Lower lobe of right lung (tissue), 2 donors: ENCODE measurements around the gene JPH3. TPM values are rescaled to one million over a fixed set of nuclear protein-coding genes. Genes with fewer than 3 reads are reported as not detected.

Experiments
- ATAC-seq, 2 donors: fragments of 200-7000 bp; cut with Tn5 transposase; one replicate each; pipeline ENCODE4 v1.9.1; 2020 to 2022; ENCODE audit warnings: mild to moderate bottlenecking in 2 of 2, moderate library complexity in 2 of 2
- DNase-seq: peaks from one replicate; pipeline ENCODE4 v3.0.0-alpha.2; 2020
- H3K27ac ChIP-seq: fragments of 200-600 bp; one replicate; pipeline ENCODE4 v1.8.0; 2022
- H3K27me3 ChIP-seq: fragments of 200-600 bp; one replicate; pipeline ENCODE4 v1.8.0; 2022; ENCODE audit warnings: low read depth
- H3K36me3 ChIP-seq: fragments of 200-600 bp; one replicate; pipeline ENCODE4 v1.8.0; 2022; ENCODE audit warnings: mild to moderate bottlenecking
- H3K4me1 ChIP-seq: fragments of 200-600 bp; one replicate; pipeline ENCODE4 v1.8.0; 2022
- H3K4me3 ChIP-seq: fragments of 200-600 bp; one replicate; pipeline ENCODE4 v1.8.0; 2022; ENCODE audit warnings: mild to moderate bottlenecking
- H3K9me3 ChIP-seq: fragments of 200-600 bp; one replicate; pipeline ENCODE4 v1.8.0; 2022
- intact Hi-C: fragments of 100-400 bp; cut with DNase I; formaldehyde crosslinking; loops from one replicate; pipeline ENCODE4 v1.11.0; 2022
- total RNA-seq: library from RNA; stranded (reverse); fragmentation: NEBNext Ultra II Directional; extraction: Animal tissue kit (Norgen Biotek cat#: 25700); gene quantifications from one replicate; pipeline ENCODE4 v1.2.1, GENCODE V29; 2021
- TF ChIP-seq, protein P1 (sequence below): fragments of 200-600 bp; IDR thresholded peaks from one replicate; pipeline ENCODE4 v1.8.0; 2022; ENCODE audit warnings: antibody characterized with exemption, mild to moderate bottlenecking
- donor health status: DM: no; HTN: yes; CAD: no; lungs with severe emphysema.

Gene JPH3
- total RNA-seq, 1 donor from 2014 or later = 0.12 TPM

DNA sequence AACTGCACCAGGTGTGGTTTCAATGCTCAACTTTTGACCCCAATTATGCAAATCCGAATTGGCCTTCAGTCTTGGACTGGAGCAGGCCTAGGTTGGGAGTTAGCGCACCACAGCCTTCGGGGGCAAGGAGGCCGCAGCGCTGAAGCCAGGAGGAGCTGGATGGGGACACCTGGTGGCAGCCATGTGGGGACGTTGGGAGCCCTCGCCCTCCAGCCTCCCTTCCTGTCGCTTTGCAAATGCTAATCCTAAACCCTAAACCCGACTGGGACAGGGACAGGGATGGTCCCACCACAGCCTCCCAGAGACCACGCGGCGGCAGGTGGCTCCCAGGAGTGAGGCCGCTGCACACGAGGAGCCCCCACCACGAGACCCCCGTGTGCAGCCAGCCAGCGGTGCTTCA lies 104.8 kb downstream of the JPH3 start:
- ATAC-seq (no peak), DNase-seq (no peak)
- TF ChIP-seq, protein P1, sequence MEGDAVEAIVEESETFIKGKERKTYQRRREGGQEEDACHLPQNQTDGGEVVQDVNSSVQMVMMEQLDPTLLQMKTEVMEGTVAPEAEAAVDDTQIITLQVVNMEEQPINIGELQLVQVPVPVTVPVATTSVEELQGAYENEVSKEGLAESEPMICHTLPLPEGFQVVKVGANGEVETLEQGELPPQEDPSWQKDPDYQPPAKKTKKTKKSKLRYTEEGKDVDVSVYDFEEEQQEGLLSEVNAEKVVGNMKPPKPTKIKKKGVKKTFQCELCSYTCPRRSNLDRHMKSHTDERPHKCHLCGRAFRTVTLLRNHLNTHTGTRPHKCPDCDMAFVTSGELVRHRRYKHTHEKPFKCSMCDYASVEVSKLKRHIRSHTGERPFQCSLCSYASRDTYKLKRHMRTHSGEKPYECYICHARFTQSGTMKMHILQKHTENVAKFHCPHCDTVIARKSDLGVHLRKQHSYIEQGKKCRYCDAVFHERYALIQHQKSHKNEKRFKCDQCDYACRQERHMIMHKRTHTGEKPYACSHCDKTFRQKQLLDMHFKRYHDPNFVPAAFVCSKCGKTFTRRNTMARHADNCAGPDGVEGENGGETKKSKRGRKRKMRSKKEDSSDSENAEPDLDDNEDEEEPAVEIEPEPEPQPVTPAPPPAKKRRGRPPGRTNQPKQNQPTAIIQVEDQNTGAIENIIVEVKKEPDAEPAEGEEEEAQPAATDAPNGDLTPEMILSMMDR = no peak
- no peaks in the 10 kb centered on the region for H3K9me3 ChIP-seq
- H3K27me3 ChIP-seq = no peaks in the 10 kb centered on the region
- intact Hi-C loops = no loop called here
- H3K4me1 ChIP-seq = no peaks in the 10 kb centered on the region
- peaks cover 67% of the 10 kb centered on the region for H3K36me3 ChIP-seq
- no peak overlapping the region for H3K27ac ChIP-seq
- H3K4me3 ChIP-seq = no peak overlapping the region

DNA sequence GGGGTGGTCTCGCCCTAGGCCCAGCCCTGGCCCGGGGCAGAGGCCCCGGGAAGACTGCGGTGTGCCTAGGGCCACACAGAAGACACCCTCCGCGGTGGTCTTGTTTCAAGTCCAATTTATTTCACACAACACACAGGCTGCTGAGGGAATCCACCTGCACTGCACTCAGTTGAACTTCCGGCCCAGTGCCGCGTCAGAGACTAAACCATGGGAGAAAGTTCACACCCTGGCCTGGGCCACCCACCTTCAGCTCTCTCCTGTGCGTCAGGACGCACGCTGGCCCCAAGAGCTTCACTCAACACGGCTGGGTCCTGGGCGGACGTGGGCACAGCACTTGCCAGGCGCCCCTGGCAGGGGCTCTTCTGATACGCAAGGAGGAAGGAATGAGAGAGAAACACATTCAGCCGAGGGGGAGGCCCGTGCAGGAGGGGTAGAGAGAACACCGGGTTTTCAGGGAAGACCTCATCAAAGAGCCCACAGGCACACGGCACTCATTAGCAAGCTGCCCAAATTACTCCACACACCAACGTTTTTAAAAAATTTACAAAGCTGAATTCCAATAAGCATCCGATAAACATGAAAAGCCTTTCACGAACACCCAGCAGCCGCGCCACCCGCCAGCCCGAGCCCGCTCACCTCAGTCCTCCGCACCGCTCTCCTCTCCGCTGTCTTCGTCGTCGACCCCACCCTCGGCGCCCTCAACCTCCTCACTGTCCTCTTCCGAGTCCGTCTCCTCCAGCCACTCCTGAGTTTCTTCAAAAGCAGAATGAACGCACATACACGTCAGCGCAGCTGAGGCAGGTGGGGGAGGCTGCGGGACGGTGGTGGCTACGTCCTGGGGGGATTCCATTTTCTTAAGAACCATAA lies 105.6 kb downstream of the JPH3 start:
- no peaks in the 10 kb centered on the region for H3K27me3 ChIP-seq
- no peaks in the 10 kb centered on the region for H3K9me3 ChIP-seq
- ATAC-seq = no peak
- H3K36me3 ChIP-seq = peaks cover 68% of the 10 kb centered on the region
- H3K4me3 ChIP-seq = no peak overlapping the region
- intact Hi-C loops = no loop called here
- TF ChIP-seq, protein P1 = no peak
- H3K4me1 ChIP-seq = no peaks in the 10 kb centered on the region
- no peak overlapping the region for H3K27ac ChIP-seq
- DNase-seq = no peak

DNA sequence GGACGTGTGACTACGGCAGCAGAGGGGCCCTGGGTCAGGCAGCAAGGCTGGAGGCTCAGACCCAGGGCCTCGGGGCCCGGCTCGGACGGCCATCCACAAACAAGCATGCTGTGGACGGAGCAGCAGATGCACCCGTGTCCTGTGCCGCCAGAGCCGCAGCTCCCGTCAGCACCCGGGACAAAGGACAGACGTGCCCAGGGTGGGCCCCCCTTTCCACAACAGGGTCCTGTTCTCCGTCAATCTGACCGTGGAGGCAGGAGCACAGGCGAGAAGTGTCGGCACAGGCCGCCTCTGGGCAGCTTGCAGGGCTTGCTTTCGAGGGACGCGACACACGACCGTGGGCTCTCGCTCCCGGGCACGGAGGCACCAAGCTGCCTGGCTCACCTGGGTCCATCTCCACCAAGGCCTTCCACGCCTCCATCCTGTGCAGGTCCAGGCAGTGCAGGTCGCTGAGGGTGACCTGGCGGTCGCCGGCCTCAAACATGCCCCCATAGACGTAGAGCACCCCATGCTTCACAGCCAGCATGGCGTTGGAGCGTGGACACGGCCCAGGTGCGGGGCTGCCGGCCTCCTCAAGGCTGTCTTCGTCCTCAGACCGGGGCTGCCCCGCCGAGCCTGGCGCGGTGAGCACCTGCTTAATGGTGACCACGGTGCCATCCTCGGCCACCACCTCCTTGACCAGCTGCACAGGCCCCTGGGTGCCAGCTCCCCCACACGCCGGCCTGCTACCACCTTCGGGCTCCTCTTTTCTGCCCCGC lies 106.8 kb downstream of the JPH3 start:
- Histone ChIP-seq H3K9me3 (no peaks in the 10 kb centered on the region), H3K27ac (no peak overlapping the region), H3K36me3 (peaks cover 68% of the 10 kb centered on the region), H3K4me3 (no peak overlapping the region), H3K4me1 (no peaks in the 10 kb centered on the region), H3K27me3 (no peaks in the 10 kb centered on the region)
- intact Hi-C loops = no loop called here
- ATAC-seq = no peak
- DNase-seq = no peak
- TF ChIP-seq, protein P1 = no peak

DNA sequence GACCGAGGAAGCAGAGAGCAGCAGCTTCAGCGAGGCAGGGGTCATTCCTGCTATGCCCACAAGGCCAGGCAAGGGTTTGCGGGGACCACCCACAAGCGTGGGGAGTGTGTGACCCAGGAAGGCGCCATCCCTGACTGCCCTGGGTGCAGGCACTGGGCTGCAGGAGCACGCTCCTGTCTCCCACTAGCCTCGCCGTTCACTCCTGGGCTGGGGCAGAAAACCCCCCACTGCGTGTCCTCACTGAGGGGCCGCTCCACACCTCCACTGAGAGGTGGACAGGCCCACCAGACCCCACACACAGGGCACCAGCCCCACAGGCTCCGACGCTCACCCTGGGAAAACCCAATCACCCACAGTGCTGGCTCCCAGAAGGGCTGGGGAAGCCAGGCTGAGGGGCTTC lies 107.4 kb downstream of the JPH3 start:
- DNase-seq = no peak
- H3K27ac ChIP-seq = no peak overlapping the region
- H3K36me3 ChIP-seq = peaks cover 74% of the 10 kb centered on the region
- no peak for ATAC-seq
- TF ChIP-seq, protein P1 = no peak
- no peaks in the 10 kb centered on the region for H3K9me3 ChIP-seq
- H3K4me1 ChIP-seq = no peaks in the 10 kb centered on the region
- H3K27me3 ChIP-seq = no peaks in the 10 kb centered on the region
- intact Hi-C loops = no loop called here
- no peak overlapping the region for H3K4me3 ChIP-seq

DNA sequence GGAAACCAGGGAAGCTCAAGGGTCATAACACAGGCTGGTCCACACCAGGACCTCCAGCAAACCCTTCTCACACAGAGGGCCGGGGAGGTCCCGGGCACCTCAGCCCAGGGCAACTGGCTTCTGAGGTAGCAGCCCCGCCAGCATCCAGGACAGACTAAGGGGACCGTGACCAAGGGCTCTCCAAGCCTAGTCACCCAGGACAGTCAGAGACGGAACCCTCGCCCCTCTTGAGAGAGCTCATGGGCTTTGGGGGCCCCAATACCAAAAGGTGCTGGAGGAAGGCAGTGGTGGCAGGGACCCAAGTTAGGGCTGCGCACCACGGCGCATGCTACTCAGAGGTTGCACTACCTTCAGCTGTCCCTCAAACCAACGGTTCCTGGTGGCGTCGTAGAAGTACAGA lies 108.6 kb downstream of the JPH3 start:
- Histone ChIP-seq H3K27ac (no peak overlapping the region), H3K36me3 (peaks cover 85% of the 10 kb centered on the region), H3K4me3 (no peak overlapping the region), H3K4me1 (no peaks in the 10 kb centered on the region), H3K27me3 (no peaks in the 10 kb centered on the region), H3K9me3 (no peaks in the 10 kb centered on the region)
- DNase-seq = no peak
- intact Hi-C loops = no loop called here
- TF ChIP-seq, protein P1 = no peak
- no peak for ATAC-seq
